Upper lobe of right lung (tissue), 1 donor: ENCODE data around the gene FANCD2. TPM values are rescaled to one million over a fixed set of nuclear protein-coding genes. Genes with fewer than 3 reads are reported as not detected.
"Not testable (repeated sequence)": the region's sequence is repeated elsewhere in the genome, so short reads cannot be mapped to it uniquely, and the experiment has no call there.

Experiments used
- ATAC-seq: fragments of 200-7000 bp; cut with Tn5 transposase; one replicate; pipeline ENCODE4 v1.9.1; 2020; ENCODE audit warnings: mild to moderate bottlenecking, moderate library complexity
- DNase-seq: peaks from one replicate; pipeline ENCODE4 v3.0.0-alpha.2; 2020
- H3K27ac ChIP-seq: fragments of 200-600 bp; one replicate; pipeline ENCODE4 v1.8.0; 2022
- H3K27me3 ChIP-seq: fragments of 200-600 bp; one replicate; pipeline ENCODE4 v1.8.0; 2022; ENCODE audit warnings: mild to moderate bottlenecking
- H3K36me3 ChIP-seq: fragments of 200-600 bp; one replicate; pipeline ENCODE4 v1.8.0; 2022
- H3K4me1 ChIP-seq: fragments of 200-600 bp; one replicate; pipeline ENCODE4 v1.8.0; 2022
- H3K4me3 ChIP-seq: fragments of 200-600 bp; one replicate; pipeline ENCODE4 v1.8.0; 2022; ENCODE audit warnings: mild to moderate bottlenecking
- H3K9me3 ChIP-seq: fragments of 200-600 bp; one replicate; pipeline ENCODE4 v1.8.0; 2022
- intact Hi-C: fragments of 100-400 bp; cut with DNase I; formaldehyde crosslinking; loops from one replicate; pipeline ENCODE4 v1.11.0; 2022
- total RNA-seq: library from RNA; stranded (reverse); fragmentation: NEBNext Ultra II Directional; extraction: Animal tissue kit (Norgen Biotek cat#: 25700); gene quantifications from one replicate; pipeline ENCODE4 v1.2.1, GENCODE V29; 2021
- TF ChIP-seq, protein P1 (sequence below): fragments of 200-600 bp; IDR thresholded peaks from one replicate; pipeline ENCODE4 v1.8.0; 2022; ENCODE audit warnings: antibody characterized with exemption
- donor health status: DM: no; HTN: yes; CAD: no; lungs with severe emphysema.

The FANCD2 gene
- total RNA-seq, 1 donor from 2014 or later = 5.3 TPM

DNA sequence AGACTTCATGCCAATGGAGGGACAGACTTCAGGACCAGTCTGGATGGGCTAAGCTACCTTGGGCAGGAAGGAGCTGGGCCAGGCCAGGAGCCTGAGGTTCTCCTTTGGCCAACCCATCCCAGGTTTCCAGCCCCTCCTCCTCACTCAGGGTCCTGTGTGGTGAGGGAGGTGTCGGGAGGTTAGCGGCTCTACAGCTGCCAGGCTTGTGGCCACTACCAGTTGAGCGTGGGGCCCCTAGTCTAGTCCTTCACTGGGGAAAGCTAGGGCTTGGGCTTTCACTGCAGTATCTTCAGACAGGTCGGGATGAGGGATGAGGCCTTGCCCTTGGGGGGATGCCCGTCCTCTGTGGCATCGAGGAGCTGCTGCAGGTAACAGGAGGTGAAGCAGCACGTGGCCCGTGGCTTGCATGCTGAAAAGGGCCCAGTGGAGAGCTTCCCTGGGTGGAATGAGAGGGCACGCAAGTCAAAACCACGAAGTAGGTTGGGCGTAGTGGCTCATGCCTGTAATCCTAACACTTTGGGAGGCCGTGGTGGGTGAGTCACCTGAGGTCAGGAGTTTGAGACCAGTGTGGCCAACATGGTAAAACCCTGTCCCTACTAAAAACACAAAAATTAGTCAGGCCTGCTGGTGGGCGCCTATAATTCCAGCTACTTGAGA, 8.5 kb upstream of the FANCD2 start:
- no peak for ATAC-seq
- TF ChIP-seq, protein P1, sequence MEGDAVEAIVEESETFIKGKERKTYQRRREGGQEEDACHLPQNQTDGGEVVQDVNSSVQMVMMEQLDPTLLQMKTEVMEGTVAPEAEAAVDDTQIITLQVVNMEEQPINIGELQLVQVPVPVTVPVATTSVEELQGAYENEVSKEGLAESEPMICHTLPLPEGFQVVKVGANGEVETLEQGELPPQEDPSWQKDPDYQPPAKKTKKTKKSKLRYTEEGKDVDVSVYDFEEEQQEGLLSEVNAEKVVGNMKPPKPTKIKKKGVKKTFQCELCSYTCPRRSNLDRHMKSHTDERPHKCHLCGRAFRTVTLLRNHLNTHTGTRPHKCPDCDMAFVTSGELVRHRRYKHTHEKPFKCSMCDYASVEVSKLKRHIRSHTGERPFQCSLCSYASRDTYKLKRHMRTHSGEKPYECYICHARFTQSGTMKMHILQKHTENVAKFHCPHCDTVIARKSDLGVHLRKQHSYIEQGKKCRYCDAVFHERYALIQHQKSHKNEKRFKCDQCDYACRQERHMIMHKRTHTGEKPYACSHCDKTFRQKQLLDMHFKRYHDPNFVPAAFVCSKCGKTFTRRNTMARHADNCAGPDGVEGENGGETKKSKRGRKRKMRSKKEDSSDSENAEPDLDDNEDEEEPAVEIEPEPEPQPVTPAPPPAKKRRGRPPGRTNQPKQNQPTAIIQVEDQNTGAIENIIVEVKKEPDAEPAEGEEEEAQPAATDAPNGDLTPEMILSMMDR = no peak
- Histone ChIP-seq H3K4me3 (no peak overlapping the region), H3K4me1 (peaks cover 14% of the 10 kb centered on the region), H3K9me3 (no peaks in the 10 kb centered on the region), H3K27me3 (no peaks in the 10 kb centered on the region), H3K27ac (no peak overlapping the region), H3K36me3 (peaks cover 47% of the 10 kb centered on the region)
- DNase-seq = no peak
- intact Hi-C loops = no loop called here

DNA sequence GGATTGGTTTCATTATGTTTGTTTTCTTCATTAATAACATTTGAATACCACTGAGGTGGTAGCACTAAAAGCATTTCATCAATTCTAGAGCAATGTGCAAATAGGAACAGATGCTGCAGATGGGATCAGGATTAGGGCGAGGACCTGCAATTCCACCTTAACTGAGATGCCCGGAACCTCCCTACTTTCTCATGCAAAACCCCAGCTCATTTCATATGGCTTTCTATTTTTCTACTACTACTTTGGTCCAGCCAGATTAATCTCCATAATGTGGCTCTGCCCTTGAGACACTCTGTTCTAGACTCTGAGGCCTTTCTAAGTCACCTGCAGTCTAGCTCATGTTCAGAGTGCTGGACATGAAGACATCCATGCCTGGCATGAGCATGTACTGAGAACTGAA, 7.4 kb upstream of the FANCD2 start:
- H3K9me3 ChIP-seq, ATAC-seq, H3K27me3 ChIP-seq, DNase-seq, intact Hi-C loops, H3K4me3 ChIP-seq, H3K27ac ChIP-seq: not testable (repeated sequence)
- peaks cover 14% of the 10 kb centered on the region for H3K4me1 ChIP-seq
- peaks cover 57% of the 10 kb centered on the region for H3K36me3 ChIP-seq

- Histone ChIP-seq H3K27me3 (no peaks in the 10 kb centered on the region), H3K36me3 (peaks cover 62% of the 10 kb centered on the region), H3K9me3 (no peaks in the 10 kb centered on the region), H3K4me3 (no peak overlapping the region), H3K4me1 (peaks cover 14% of the 10 kb centered on the region), H3K27ac (no peak overlapping the region)
- ATAC-seq = no peak
- TF ChIP-seq, protein P1 = no peak
- DNase-seq = no peak
- intact Hi-C loops = no loop called here
These were observed 6.9 kb upstream of the FANCD2 start for GRCh38 chr3:10019326-10019725.

DNA sequence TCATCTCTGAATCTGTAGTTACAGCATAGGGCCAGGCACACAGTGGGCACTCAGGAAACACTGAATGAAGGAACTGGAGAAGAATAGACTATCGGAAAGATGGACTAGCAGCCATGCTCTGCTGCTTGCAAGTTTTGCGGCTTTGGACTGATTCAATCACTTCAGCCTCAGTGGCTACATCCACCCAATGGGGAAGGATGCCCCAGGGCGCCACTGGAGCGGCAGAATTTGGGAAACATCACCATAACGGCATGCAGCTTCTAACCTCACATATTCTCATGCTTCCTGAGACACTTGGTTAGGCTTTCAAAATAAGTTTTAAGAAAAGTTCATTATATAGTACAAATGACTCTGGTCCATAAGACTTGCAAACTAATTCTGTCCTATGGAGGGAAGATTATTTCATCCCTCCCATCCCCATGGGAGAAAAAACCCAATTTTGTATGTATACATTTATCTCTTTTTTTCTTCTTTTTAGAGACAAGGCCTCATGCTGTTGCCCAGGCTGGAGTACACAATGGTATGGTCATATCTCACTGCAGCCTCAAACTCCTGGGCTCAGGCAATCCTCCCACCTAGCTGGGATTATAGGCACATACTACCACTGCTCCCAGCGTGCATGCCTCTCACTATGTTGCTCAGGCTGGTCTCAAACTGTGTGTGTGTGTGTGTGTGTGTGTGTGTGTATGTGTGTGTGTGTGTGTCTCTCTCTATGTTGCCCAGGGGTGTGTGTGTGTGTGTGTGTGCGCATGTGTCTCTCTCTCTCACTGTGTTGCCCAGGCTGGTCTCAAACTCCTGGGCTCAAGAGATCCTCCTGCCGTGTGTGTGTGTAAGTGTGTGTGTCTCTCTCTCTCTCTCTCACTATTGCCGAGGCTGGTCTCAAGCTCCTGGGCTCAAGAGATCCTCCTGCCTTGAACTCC, 4.1 kb upstream of the FANCD2 start:
- intact Hi-C loops = no loop called here
- no peak for ATAC-seq

GRCh38 chr3:10023587-10024310, 2.5 kb upstream of the FANCD2 start:
- DNase-seq = no peak
- Histone ChIP-seq H3K4me3 (no peak overlapping the region), H3K27me3 (no peaks in the 10 kb centered on the region), H3K36me3 (peaks cover 53% of the 10 kb centered on the region), H3K4me1 (peaks cover 17% of the 10 kb centered on the region), H3K9me3 (no peaks in the 10 kb centered on the region), H3K27ac (no peak overlapping the region)
- intact Hi-C loops = no loop called here
- TF ChIP-seq, protein P1 = no peak
- no peak for ATAC-seq

More for the DNA sequence above, 4.1 kb upstream of the FANCD2 start:
- H3K4me3 ChIP-seq = no peak overlapping the region
- no peak overlapping the region for H3K27ac ChIP-seq
- H3K36me3 ChIP-seq = peaks cover 63% of the 10 kb centered on the region
- H3K9me3 ChIP-seq = no peaks in the 10 kb centered on the region
- TF ChIP-seq, protein P1 = no peak
- no peaks in the 10 kb centered on the region for H3K27me3 ChIP-seq
- DNase-seq = no peak
- peaks cover 17% of the 10 kb centered on the region for H3K4me1 ChIP-seq
